ENCODE results near the gene ZNF557.

DNA sequence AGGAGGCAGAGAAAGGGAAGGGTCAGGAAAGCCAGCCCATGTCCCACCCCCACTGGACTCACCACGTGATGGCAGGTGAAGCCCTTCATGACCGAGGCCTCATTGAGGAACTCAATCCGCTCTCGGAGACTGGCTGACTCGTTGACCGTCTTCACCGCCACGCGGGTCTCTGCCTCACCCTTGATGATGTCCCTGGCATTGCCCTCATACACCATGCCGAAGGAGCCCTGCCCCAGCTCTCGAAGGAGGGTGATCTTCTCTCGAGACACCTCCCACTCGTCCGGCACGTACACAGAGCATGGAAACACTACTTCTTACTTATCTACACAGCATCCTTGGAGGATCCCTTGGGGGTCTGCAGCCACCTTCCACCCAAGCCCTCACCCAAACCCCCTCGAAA lies 55.7 kb downstream of the ZNF557 start:
- TF ChIP-seq, protein P1, sequence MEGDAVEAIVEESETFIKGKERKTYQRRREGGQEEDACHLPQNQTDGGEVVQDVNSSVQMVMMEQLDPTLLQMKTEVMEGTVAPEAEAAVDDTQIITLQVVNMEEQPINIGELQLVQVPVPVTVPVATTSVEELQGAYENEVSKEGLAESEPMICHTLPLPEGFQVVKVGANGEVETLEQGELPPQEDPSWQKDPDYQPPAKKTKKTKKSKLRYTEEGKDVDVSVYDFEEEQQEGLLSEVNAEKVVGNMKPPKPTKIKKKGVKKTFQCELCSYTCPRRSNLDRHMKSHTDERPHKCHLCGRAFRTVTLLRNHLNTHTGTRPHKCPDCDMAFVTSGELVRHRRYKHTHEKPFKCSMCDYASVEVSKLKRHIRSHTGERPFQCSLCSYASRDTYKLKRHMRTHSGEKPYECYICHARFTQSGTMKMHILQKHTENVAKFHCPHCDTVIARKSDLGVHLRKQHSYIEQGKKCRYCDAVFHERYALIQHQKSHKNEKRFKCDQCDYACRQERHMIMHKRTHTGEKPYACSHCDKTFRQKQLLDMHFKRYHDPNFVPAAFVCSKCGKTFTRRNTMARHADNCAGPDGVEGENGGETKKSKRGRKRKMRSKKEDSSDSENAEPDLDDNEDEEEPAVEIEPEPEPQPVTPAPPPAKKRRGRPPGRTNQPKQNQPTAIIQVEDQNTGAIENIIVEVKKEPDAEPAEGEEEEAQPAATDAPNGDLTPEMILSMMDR (optimal IDR thresholded peaks at IDR 0.05 in 1 of 3, IDR thresholded peaks at IDR 0.05 in 1 of 3, conservative IDR thresholded peaks at IDR 0.05 in 1 of 3; ENCODE audit: extremely low read depth in 1 of 3, insufficient read depth in 2 of 3, low read length in 3 of 3), result no peak
- no peak for TF ChIP-seq EZH2 (IDR thresholded peaks at IDR 0.05; ENCODE audit: low read length)

All from keratinocyte (primary cell).